ENCODE results near the gene OTOGL. TPM values are rescaled to one million over a fixed set of nuclear protein-coding genes. Genes with fewer than 3 reads are reported as not detected.

Gene OTOGL
- polyA plus RNA-seq, 1 donor from 2014 or later: 0.33 TPM

DNA sequence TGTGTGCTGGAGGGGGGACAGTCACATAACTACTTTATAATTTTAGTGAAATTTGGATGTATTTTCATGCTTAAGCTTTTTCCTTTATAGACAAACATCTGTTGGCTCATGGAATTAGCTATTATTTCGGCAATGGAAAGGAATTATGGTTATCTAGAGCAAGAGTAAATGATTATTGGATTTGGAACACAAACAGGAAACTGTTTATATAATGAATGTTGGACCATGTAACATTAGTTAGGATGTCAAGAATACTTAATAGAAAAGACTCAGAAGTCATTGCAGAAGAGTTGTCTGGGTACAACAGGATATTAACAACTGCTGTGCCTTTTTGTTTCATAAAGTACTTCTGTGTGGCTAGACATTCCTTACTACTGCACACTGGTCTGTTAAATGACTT, 108.7 kb downstream of the OTOGL start:
- H3F3A ChIP-seq (ENCODE audit: insufficient read depth, low read length, poor library complexity, severe bottlenecking): no peaks in the 10 kb centered on the region
- no peaks in the 10 kb centered on the region for H3K9me3 ChIP-seq (ENCODE audit: low read length)
- no peak overlapping the region for H3K4me3 ChIP-seq (ENCODE audit: low read length)
- no peak for TF ChIP-seq MXI1 (conservative IDR thresholded peaks at IDR 0.05; ENCODE audit: poor library complexity, severe bottlenecking)
- TF ChIP-seq, protein P1, sequence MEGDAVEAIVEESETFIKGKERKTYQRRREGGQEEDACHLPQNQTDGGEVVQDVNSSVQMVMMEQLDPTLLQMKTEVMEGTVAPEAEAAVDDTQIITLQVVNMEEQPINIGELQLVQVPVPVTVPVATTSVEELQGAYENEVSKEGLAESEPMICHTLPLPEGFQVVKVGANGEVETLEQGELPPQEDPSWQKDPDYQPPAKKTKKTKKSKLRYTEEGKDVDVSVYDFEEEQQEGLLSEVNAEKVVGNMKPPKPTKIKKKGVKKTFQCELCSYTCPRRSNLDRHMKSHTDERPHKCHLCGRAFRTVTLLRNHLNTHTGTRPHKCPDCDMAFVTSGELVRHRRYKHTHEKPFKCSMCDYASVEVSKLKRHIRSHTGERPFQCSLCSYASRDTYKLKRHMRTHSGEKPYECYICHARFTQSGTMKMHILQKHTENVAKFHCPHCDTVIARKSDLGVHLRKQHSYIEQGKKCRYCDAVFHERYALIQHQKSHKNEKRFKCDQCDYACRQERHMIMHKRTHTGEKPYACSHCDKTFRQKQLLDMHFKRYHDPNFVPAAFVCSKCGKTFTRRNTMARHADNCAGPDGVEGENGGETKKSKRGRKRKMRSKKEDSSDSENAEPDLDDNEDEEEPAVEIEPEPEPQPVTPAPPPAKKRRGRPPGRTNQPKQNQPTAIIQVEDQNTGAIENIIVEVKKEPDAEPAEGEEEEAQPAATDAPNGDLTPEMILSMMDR (IDR thresholded peaks at IDR 0.05; ENCODE audit: poor library complexity, severe bottlenecking): no peak
- TF ChIP-seq RAD21 (conservative IDR thresholded peaks at IDR 0.05): no peak
- TF ChIP-seq REST (IDR thresholded peaks at IDR 0.05; ENCODE audit: borderline replicate concordance): no peak
- TF ChIP-seq EP300 (conservative IDR thresholded peaks at IDR 0.05; ENCODE audit: poor library complexity, severe bottlenecking): no peak
- no peak for TF ChIP-seq TAF1 (IDR thresholded peaks at IDR 0.05; ENCODE audit: low read depth)
- no peak for TF ChIP-seq EZH2 (IDR thresholded peaks at IDR 0.05; ENCODE audit: borderline replicate concordance, insufficient read depth, low read length, poor library complexity, severe bottlenecking)
- no peak for TF ChIP-seq SMC3 (conservative IDR thresholded peaks at IDR 0.05; ENCODE audit: poor library complexity)
- no peak for TF ChIP-seq POLR2AphosphoS5 (IDR thresholded peaks at IDR 0.05)
- no peak overlapping the region for H3K4me2 ChIP-seq (ENCODE audit: low read length)
- no peaks in the 10 kb centered on the region for H3K9me2 ChIP-seq (ENCODE audit: insufficient read depth, low read length)
- H3K36me3 ChIP-seq (ENCODE audit: insufficient read depth, low read length): no peaks in the 10 kb centered on the region
- no peaks in the 10 kb centered on the region for H4K20me1 ChIP-seq (ENCODE audit: insufficient read depth)
- H3K27ac ChIP-seq (ENCODE audit: low read length): no peak overlapping the region
- no peak overlapping the region for H2AFZ ChIP-seq (ENCODE audit: low read depth, low read length)
- no peaks in the 10 kb centered on the region for H3K79me2 ChIP-seq (replicated peaks; ENCODE audit: insufficient read depth, low read length)
- H3K27me3 ChIP-seq (ENCODE audit: insufficient read depth, low read depth, low read length): no peaks in the 10 kb centered on the region
- H3K9ac ChIP-seq (ENCODE audit: low read length): no peak overlapping the region

GRCh38 chr12:80211671-80212070, 112.3 kb downstream of the OTOGL start:
- Histone ChIP-seq H3K4me2 (ENCODE audit: low read length) (no peak overlapping the region), H3K9me3 (ENCODE audit: low read length) (no peaks in the 10 kb centered on the region), H3K9ac (ENCODE audit: low read length) (no peak overlapping the region), H3K27ac (ENCODE audit: low read length) (no peak overlapping the region), H4K20me1 (ENCODE audit: insufficient read depth) (no peaks in the 10 kb centered on the region), H3K9me2 (ENCODE audit: insufficient read depth, low read length) (no peaks in the 10 kb centered on the region), H3K27me3 (ENCODE audit: insufficient read depth, low read depth, low read length) (no peaks in the 10 kb centered on the region), H2AFZ (ENCODE audit: low read depth, low read length) (no peak overlapping the region), H3K36me3 (ENCODE audit: insufficient read depth, low read length) (no peaks in the 10 kb centered on the region), H3K4me3 (ENCODE audit: low read length) (no peak overlapping the region), H3K79me2 (replicated peaks; ENCODE audit: insufficient read depth, low read length) (no peaks in the 10 kb centered on the region), H3F3A (ENCODE audit: insufficient read depth, low read length, poor library complexity, severe bottlenecking) (no peaks in the 10 kb centered on the region)
- no peak for TF ChIP-seq SMC3 (conservative IDR thresholded peaks at IDR 0.05; ENCODE audit: poor library complexity)
- no peak for TF ChIP-seq EP300 (conservative IDR thresholded peaks at IDR 0.05; ENCODE audit: poor library complexity, severe bottlenecking)
- no peak for TF ChIP-seq RAD21 (conservative IDR thresholded peaks at IDR 0.05)
- TF ChIP-seq REST (IDR thresholded peaks at IDR 0.05; ENCODE audit: borderline replicate concordance): no peak
- TF ChIP-seq POLR2AphosphoS5 (IDR thresholded peaks at IDR 0.05): no peak
- no peak for TF ChIP-seq TAF1 (IDR thresholded peaks at IDR 0.05; ENCODE audit: low read depth)
- TF ChIP-seq EZH2 (IDR thresholded peaks at IDR 0.05; ENCODE audit: borderline replicate concordance, insufficient read depth, low read length, poor library complexity, severe bottlenecking): no peak
- TF ChIP-seq MXI1 (conservative IDR thresholded peaks at IDR 0.05; ENCODE audit: poor library complexity, severe bottlenecking): no peak
- TF ChIP-seq, protein P1 (IDR thresholded peaks at IDR 0.05; ENCODE audit: poor library complexity, severe bottlenecking): no peak

Measured in neural cell (in vitro differentiated cells).